GM23338 (cell line): ENCODE data around the gene IL1RAPL2. TPM values are rescaled to one million over a fixed set of nuclear protein-coding genes. Genes with fewer than 3 reads are reported as not detected.

ENCODE experiments used
- ATAC-seq: fragments of 200-7000 bp; cut with Tn5 transposase; 3 replicates; pipeline ENCODE4 v1.9.1; 2020
- DNase-seq: peaks from one replicate; pipeline ENCODE4 v3.0.0-alpha.2; 2015; ENCODE audit warnings: low spot score
- H2AFZ ChIP-seq: fragments of 200-600 bp; sonication (generic); 2 replicates; pipeline ENCODE4 v1.8.0; 2016; ENCODE audit warnings: antibody characterized with exemption, mild to moderate bottlenecking, moderate library complexity
- H3F3A ChIP-seq: fragments of 200-600 bp; sonication (generic); replicated peaks from 2 replicates; pipeline ENCODE4 v1.8.0; 2017; ENCODE audit warnings: antibody characterized with exemption, mixed run types, low read depth
- H3K27ac ChIP-seq: fragments of 200-600 bp; sonication (generic); 2 replicates; pipeline ENCODE4 v1.6.1; 2016; ENCODE audit warnings: low read depth
- H3K27me3 ChIP-seq: fragments of 200-600 bp; sonication (generic); 2 replicates; pipeline ENCODE4 v1.8.0; 2016; ENCODE audit warnings: mild to moderate bottlenecking, mixed run types, moderate library complexity; ENCODE audit not compliant: insufficient read depth
- H3K36me3 ChIP-seq: fragments of 200-600 bp; sonication (generic); 2 replicates; pipeline ENCODE4 v1.8.0; 2016; ENCODE audit warnings: mild to moderate bottlenecking; ENCODE audit not compliant: insufficient read depth
- H3K4me1 ChIP-seq: fragments of 200-600 bp; sonication (generic); 2 replicates; pipeline ENCODE4 v1.8.0; 2016; ENCODE audit warnings: mild to moderate bottlenecking, moderate library complexity; ENCODE audit not compliant: insufficient read depth
- H3K4me2 ChIP-seq: fragments of 200-600 bp; sonication (generic); 2 replicates; pipeline ENCODE4 v1.7.1; 2017; ENCODE audit warnings: mixed run types
- H3K4me3 ChIP-seq: fragments of 200-600 bp; sonication (generic); 2 replicates; pipeline ENCODE4 v1.6.1; 2016; ENCODE audit warnings: mixed run types
- H3K79me2 ChIP-seq: fragments of 200-600 bp; sonication (generic); replicated peaks from 2 replicates; pipeline ENCODE4 v1.8.0; 2017; ENCODE audit warnings: mild to moderate bottlenecking; ENCODE audit not compliant: insufficient read depth
- H3K9me2 ChIP-seq: fragments of 200-600 bp; sonication (generic); 2 replicates; pipeline ENCODE4 v1.8.0; 2017; ENCODE audit not compliant: insufficient read depth
- H4K20me1 ChIP-seq: fragments of 200-600 bp; sonication (generic); replicated peaks from 2 replicates; pipeline ENCODE4 v1.8.0; 2017; ENCODE audit warnings: mild to moderate bottlenecking; ENCODE audit not compliant: insufficient read depth
- H3K27ac Mint-ChIP-seq: 2 replicates; pipeline ENCODE4 v1.8.0; 2020; ENCODE audit warnings: inconsistent platforms, mild to moderate bottlenecking, moderate library complexity, mixed read lengths
- H3K27me3 Mint-ChIP-seq: 3 replicates; pipeline ENCODE4 v1.8.0; 2022; ENCODE audit warnings: low read depth, mild to moderate bottlenecking, moderate library complexity, mixed read lengths, inconsistent platforms; ENCODE audit not compliant: insufficient read depth, poor library complexity
- H3K36me3 Mint-ChIP-seq: 3 replicates; pipeline ENCODE4 v1.8.0; 2021; ENCODE audit warnings: low read depth, mild to moderate bottlenecking, inconsistent platforms, moderate library complexity, mixed read lengths
- H3K4me1 Mint-ChIP-seq: 3 replicates; pipeline ENCODE4 v1.8.0; 2020; ENCODE audit warnings: mild to moderate bottlenecking, inconsistent platforms, mixed read lengths
- H3K4me3 Mint-ChIP-seq: 3 replicates; pipeline ENCODE4 v1.8.0; 2021; ENCODE audit warnings: moderate library complexity, mild to moderate bottlenecking, inconsistent platforms, mixed read lengths
- H3K9me3 Mint-ChIP-seq: 3 replicates; pipeline ENCODE4 v1.8.0; 2020; ENCODE audit warnings: moderate library complexity, mild to moderate bottlenecking, inconsistent platforms, mixed read lengths
- ETS1 ChIP-seq: IDR thresholded peaks from 2 replicates; pipeline ENCODE4 v1.6.1; 2016; ENCODE audit warnings: antibody characterized with exemption
- JUNB ChIP-seq: IDR thresholded peaks from one replicate; pipeline ENCODE4 v1.6.1; 2016; ENCODE audit warnings: antibody characterized with exemption; ENCODE audit not compliant: unreplicated experiment
- REST ChIP-seq: IDR thresholded peaks from one replicate; pipeline ENCODE4 v1.6.1; 2018; ENCODE audit warnings: antibody characterized with exemption; ENCODE audit not compliant: unreplicated experiment
- STAT1 ChIP-seq: IDR thresholded peaks from one replicate; pipeline ENCODE4 v1.6.1; 2016; ENCODE audit warnings: antibody characterized with exemption; ENCODE audit not compliant: unreplicated experiment
- ZNF462 ChIP-seq: fragments of 250-450 bp; sonication (Bioruptor Pico); IDR thresholded peaks from 2 replicates; pipeline ENCODE4 v1.5.0; 2020; ENCODE audit warnings: mild to moderate bottlenecking, moderate library complexity
- polyA plus RNA-seq: library from polyadenylated mRNA; unstranded; fragments of >200 nt; fragmentation: Nextera tagmentation; extraction: Ambion mirVana; gene quantifications from 2 replicates; pipeline ENCODE4 v1.2.1, GENCODE V29; 2016
- total RNA-seq: library from RNA; depleted of rRNA; stranded (reverse); fragments of >200 nt; shearing (Covaris generic); gene quantifications from 2 replicates; pipeline ENCODE4 v1.2.3, GENCODE V29; 2014

IL1RAPL2 gene
- total and polyA plus RNA-seq, 2 experiments from 2014 or later: 0.80 to 0.94 TPM

GRCh38 chrX:105136786-105137185 lies 570.8 kb downstream of the IL1RAPL2 start (continued):
- no peak for TF ChIP-seq REST

GRCh38 chrX:105150036-105150435 lies 584.0 kb downstream of the IL1RAPL2 start:
- Histone ChIP-seq H3K27ac (no peak overlapping the region), H3K79me2 (no peaks in the 10 kb centered on the region), H2AFZ (no peak overlapping the region), H3K9me2 (no peaks in the 10 kb centered on the region), H3F3A (no peaks in the 10 kb centered on the region), H3K4me2 (no peak overlapping the region), H3K4me3 (no peak overlapping the region), H3K27me3 (no peaks in the 10 kb centered on the region), H4K20me1 (no peaks in the 10 kb centered on the region), H3K36me3 (no peaks in the 10 kb centered on the region; the same call in 1 of the 2 replicates), H3K4me1 (peaks cover 6% of the 10 kb centered on the region; the same call in 1 of the 2 replicates)
- H3K9me3 Mint-ChIP-seq: no peaks in the 10 kb centered on the region; the same call in 2 of the 3 replicates
- no peak for DNase-seq
- peaks cover 16% of the 10 kb centered on the region for H3K4me1 Mint-ChIP-seq
- H3K27me3 Mint-ChIP-seq: no peaks in the 10 kb centered on the region
- no peak for ATAC-seq
- no peak overlapping the region for H3K27ac Mint-ChIP-seq
- no peak overlapping the region for H3K4me3 Mint-ChIP-seq
- no peaks in the 10 kb centered on the region for H3K36me3 Mint-ChIP-seq
- no peak for TF ChIP-seq JUNB
- TF ChIP-seq ETS1: no peak

DNA sequence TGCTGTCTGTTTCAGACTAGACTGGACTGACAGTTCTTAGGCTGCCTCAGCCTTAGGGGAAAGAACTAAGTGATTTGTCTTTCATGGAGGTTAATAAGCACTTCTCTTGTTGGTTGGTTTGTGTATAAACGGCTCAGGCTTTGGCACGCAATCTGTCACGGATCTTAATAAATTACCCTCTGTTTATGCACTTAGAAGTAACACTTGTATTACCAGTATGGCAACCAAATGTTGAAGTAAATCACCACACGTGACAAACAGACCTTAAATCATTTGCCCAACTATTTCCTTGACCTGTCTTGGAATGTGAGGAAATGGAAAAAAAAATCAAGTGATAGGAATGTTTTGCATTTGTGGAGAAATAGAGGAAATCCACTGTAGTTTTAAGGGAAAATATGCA lies 584.6 kb downstream of the IL1RAPL2 start:
- H3K79me2 ChIP-seq: no peaks in the 10 kb centered on the region
- peaks cover 6% of the 10 kb centered on the region; the same call in 1 of the 2 replicates for H3K4me1 ChIP-seq
- DNase-seq (no peak), ATAC-seq (no peak)
- no peak overlapping the region for H3K4me2 ChIP-seq
- Mint-ChIP-seq H3K27me3 (no peaks in the 10 kb centered on the region), H3K9me3 (no peaks in the 10 kb centered on the region; the same call in 2 of the 3 replicates), H3K27ac (no peak overlapping the region), H3K4me3 (no peak overlapping the region), H3K4me1 (peaks cover 16% of the 10 kb centered on the region), H3K36me3 (no peaks in the 10 kb centered on the region)
- no peak overlapping the region for H3K27ac ChIP-seq
- no peaks in the 10 kb centered on the region for H3K27me3 ChIP-seq
- no peak overlapping the region for H3K4me3 ChIP-seq
- H3K36me3 ChIP-seq: no peaks in the 10 kb centered on the region; the same call in 1 of the 2 replicates
- H2AFZ ChIP-seq: no peak overlapping the region
- TF ChIP-seq STAT1 (no peak), ZNF462 (CRISPR knock-in tag) (no peak)
- H3K9me2 ChIP-seq: no peaks in the 10 kb centered on the region
- H4K20me1 ChIP-seq: no peaks in the 10 kb centered on the region
- no peaks in the 10 kb centered on the region for H3F3A ChIP-seq
